GM21723 (cell line): ENCODE results near the gene TLR5.

Experiments
- ATAC-seq: cut with Tn5 transposase; IDR thresholded peaks from one replicate; pipeline ENCODE4 v1.9.1; 2021; ENCODE audit warnings: mild to moderate bottlenecking, moderate library complexity; ENCODE audit not compliant: unreplicated experiment

The TLR5 gene

GRCh38 chr1:223074445-223075300 lies 68.4 kb downstream of the TLR5 start:
- ATAC-seq = no peak

DNA sequence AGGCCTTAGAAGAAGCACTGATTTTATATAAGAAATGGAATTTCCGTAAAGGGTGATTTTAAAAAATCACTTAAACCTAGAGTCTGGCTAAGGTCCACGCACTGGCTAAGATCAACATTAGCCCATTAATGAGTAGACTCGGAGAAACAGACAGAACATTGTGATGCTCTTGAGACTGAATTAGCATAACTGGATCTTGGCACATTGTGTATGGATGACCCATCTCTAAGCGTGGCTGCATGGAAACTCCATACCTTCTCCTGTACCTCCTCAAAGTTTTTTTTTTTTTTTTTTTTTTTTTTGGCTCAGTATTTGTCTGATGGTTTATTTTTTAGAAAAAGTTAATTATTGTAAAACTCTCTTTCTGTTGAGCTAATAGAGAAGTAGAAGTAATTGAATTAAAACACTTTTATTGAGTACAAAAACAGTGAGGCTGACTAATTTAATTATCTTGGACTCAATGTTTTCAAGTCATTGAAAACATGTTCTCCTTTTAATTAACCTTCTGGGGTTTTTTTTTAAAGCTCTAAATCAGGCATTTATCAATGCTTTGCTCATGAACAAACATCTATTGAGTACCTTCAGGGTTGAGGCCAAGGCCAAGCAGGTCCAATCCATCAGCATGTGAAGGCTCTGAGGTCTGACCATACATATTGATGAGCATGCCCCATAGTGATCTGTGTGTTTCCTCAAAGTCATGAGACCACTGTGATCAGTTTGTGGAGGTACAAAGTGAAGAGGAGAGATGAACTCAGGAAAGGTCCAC lies 74.0 kb downstream of the TLR5 start:
- no peak for ATAC-seq

DNA sequence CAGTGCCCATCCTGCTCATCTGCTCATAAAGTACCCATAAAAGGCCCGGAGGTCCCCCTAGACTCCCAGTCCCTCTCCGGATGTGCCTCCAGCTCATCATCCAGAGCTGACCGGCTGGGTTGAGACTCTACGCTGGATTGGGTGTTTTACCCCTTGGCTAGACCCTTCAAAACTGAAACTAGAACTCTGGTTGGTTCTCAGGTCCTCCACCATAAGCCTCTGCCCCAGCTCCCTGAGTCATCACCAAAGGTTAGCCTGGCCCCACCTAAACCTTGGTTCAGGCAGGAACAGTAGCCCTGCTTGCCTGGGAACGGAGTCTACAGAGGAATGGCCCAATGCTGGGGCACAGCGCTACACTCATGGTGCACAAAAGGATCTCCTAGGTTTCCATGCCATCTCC lies 75.1 kb downstream of the TLR5 start:
- no peak for ATAC-seq

DNA sequence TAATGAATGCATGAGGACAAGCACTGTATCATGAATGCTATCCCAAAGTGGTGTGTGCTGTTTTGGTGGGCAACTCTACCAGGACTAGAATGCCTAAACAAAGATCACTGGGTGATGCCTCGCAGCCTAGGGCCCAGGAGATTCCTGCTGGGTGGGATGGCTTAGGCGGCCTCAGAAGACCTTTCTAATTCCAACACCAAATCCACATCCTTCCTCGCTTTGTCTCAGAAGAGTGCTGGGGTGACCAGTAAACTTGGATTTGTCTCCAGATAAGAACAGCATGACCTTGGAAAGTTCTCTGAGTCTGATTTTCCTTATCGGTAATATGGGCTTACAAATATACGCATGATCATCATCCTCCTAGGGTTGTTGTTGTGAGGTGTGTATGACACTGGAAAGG lies 76.6 kb downstream of the TLR5 start:
- no peak for ATAC-seq

GRCh38 chr1:223062177-223062576 lies 80.9 kb downstream of the TLR5 start:
- ATAC-seq = no peak

GRCh38 chr1:223059526-223059925 lies 83.5 kb downstream of the TLR5 start:
- ATAC-seq = no peak
